ENCODE data around the gene NKD2.

- TF ChIP-seq, protein P1, sequence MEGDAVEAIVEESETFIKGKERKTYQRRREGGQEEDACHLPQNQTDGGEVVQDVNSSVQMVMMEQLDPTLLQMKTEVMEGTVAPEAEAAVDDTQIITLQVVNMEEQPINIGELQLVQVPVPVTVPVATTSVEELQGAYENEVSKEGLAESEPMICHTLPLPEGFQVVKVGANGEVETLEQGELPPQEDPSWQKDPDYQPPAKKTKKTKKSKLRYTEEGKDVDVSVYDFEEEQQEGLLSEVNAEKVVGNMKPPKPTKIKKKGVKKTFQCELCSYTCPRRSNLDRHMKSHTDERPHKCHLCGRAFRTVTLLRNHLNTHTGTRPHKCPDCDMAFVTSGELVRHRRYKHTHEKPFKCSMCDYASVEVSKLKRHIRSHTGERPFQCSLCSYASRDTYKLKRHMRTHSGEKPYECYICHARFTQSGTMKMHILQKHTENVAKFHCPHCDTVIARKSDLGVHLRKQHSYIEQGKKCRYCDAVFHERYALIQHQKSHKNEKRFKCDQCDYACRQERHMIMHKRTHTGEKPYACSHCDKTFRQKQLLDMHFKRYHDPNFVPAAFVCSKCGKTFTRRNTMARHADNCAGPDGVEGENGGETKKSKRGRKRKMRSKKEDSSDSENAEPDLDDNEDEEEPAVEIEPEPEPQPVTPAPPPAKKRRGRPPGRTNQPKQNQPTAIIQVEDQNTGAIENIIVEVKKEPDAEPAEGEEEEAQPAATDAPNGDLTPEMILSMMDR (IDR thresholded peaks at IDR 0.05 in 8 of 11, conservative IDR thresholded peaks at IDR 0.05 in 3 of 11), result no peak
- TF ChIP-seq POLR2AphosphoS5 (IDR thresholded peaks at IDR 0.05) (no peak), POLR2A (IDR thresholded peaks at IDR 0.05) (no peak)
Measured at GRCh38 chr5:1069720-1070088, 61.1 kb downstream of the NKD2 start.
